Calu3 (cell line): ENCODE measurements around the gene LINC00305. TPM values are rescaled to one million over a fixed set of nuclear protein-coding genes. Genes with fewer than 3 reads are reported as not detected.

Experiments
- BruUV-seq: library from RNA; stranded (reverse); fragments of 400-500 nt; replicated peaks from 2 replicates; lab custom pipeline; 2021; lab: Mats Ljungman, UMichigan
- CTCF ChIA-PET: fragments of 300-600 bp; sonication (Branson Sonifier 250); formaldehyde crosslinking; loops from one replicate; lab custom pipeline; 2022; ENCODE audit warnings: antibody characterized with exemption; lab: Charles Lee
- DNase-seq: peaks from one replicate; pipeline ENCODE4 v3.0.0; 2022
- H3K27ac Mint-ChIP-seq: one replicate; pipeline ENCODE4 v1.8.0; 2022; ENCODE audit warnings: mixed read lengths; ENCODE audit not compliant: unreplicated experiment
- H3K27me3 Mint-ChIP-seq: one replicate; pipeline ENCODE4 v1.8.0; 2022; ENCODE audit warnings: mixed read lengths; ENCODE audit not compliant: unreplicated experiment
- H3K36me3 Mint-ChIP-seq: one replicate; pipeline ENCODE4 v1.8.0; 2022; ENCODE audit warnings: mild to moderate bottlenecking, moderate library complexity, mixed read lengths; ENCODE audit not compliant: insufficient read depth, unreplicated experiment
- H3K4me1 Mint-ChIP-seq: one replicate; pipeline ENCODE4 v1.8.0; 2022; ENCODE audit warnings: mild to moderate bottlenecking, low read depth, mixed read lengths; ENCODE audit not compliant: unreplicated experiment
- H3K4me3 Mint-ChIP-seq: one replicate; pipeline ENCODE4 v1.8.0; 2022; ENCODE audit warnings: mild to moderate bottlenecking, low read depth, moderate library complexity, mixed read lengths; ENCODE audit not compliant: unreplicated experiment
- H3K9me3 Mint-ChIP-seq: one replicate; pipeline ENCODE4 v1.8.0; 2022; ENCODE audit warnings: low read depth, mixed read lengths; ENCODE audit not compliant: unreplicated experiment
- CTCF ChIP-seq: fragments of 200-600 bp; IDR thresholded peaks from one replicate; pipeline ENCODE4 v1.8.0; 2022; ENCODE audit warnings: antibody characterized with exemption; ENCODE audit not compliant: unreplicated experiment
- intact Hi-C: fragments of 100-400 bp; cut with micrococcal nuclease; formaldehyde crosslinking; loops from one replicate; pipeline ENCODE4 v1.10.0; 2022; ENCODE audit not compliant: unreplicated experiment
- total RNA-seq: library from RNA; stranded (reverse); gene quantifications from 2 replicates; pipeline ENCODE4 v1.2.3, GENCODE V29; 2022

Gene LINC00305
- total RNA-seq, 1 experiment from 2014 or later: not detected

GRCh38 chr18:64180617-64181016, 31.7 kb upstream of the LINC00305 start:
- intact Hi-C loops: no loop called here
- no peaks in the 10 kb centered on the region for H3K36me3 Mint-ChIP-seq
- no peak for DNase-seq
- no TSS peak for BruUV-seq
- no peak overlapping the region for H3K27ac Mint-ChIP-seq
- H3K9me3 Mint-ChIP-seq: no peaks in the 10 kb centered on the region
- CTCF ChIA-PET: interaction anchor here (0.6 kb wide), 1 partner anchor 17 kb away, joined by 3 read pairs; no protein-coding TSS in a partner anchor
- peaks cover 14% of the 10 kb centered on the region for H3K27me3 Mint-ChIP-seq
- H3K4me3 Mint-ChIP-seq: no peak overlapping the region
- no peaks in the 10 kb centered on the region for H3K4me1 Mint-ChIP-seq
- no peak for TF ChIP-seq CTCF

GRCh38 chr18:64180171-64180570, 31.3 kb upstream of the LINC00305 start:
- no peak for TF ChIP-seq CTCF
- no TSS peak for BruUV-seq
- Mint-ChIP-seq H3K9me3 (no peaks in the 10 kb centered on the region), H3K4me1 (no peaks in the 10 kb centered on the region), H3K36me3 (no peaks in the 10 kb centered on the region), H3K27ac (no peak overlapping the region), H3K4me3 (no peak overlapping the region), H3K27me3 (peaks cover 14% of the 10 kb centered on the region)
- intact Hi-C loops: no loop called here
- no peak for DNase-seq
- CTCF ChIA-PET: interaction anchor here (0.6 kb wide), 1 partner anchor 17 kb away, joined by 3 read pairs; no protein-coding TSS in a partner anchor

- no peak for DNase-seq
- no peaks in the 10 kb centered on the region for H3K36me3 Mint-ChIP-seq
- no peaks in the 10 kb centered on the region for H3K9me3 Mint-ChIP-seq
- CTCF ChIA-PET: interaction anchor here (0.5 kb wide), 1 partner anchor 575 kb away, joined by 3 read pairs; no protein-coding TSS in a partner anchor
- no peak overlapping the region for H3K27ac Mint-ChIP-seq
- H3K27me3 Mint-ChIP-seq: peaks cover 14% of the 10 kb centered on the region
- no peak for TF ChIP-seq CTCF
- intact Hi-C loops: no loop called here
- BruUV-seq: no TSS peak
- no peak overlapping the region for H3K4me3 Mint-ChIP-seq
- H3K4me1 Mint-ChIP-seq: no peaks in the 10 kb centered on the region
Measured at GRCh38 chr18:64179556-64180080, 30.7 kb upstream of the LINC00305 start.

- H3K27me3 Mint-ChIP-seq: peaks cover 14% of the 10 kb centered on the region
- TF ChIP-seq CTCF: no peak
- intact Hi-C loops: no loop called here
- no peaks in the 10 kb centered on the region for H3K4me1 Mint-ChIP-seq
- no peaks in the 10 kb centered on the region for H3K36me3 Mint-ChIP-seq
- no TSS peak for BruUV-seq
- H3K27ac Mint-ChIP-seq: no peak overlapping the region
- no peak overlapping the region for H3K4me3 Mint-ChIP-seq
- DNase-seq: no peak
- CTCF ChIA-PET: no interaction called here
- no peaks in the 10 kb centered on the region for H3K9me3 Mint-ChIP-seq
Measured at GRCh38 chr18:64178860-64179259, 30.0 kb upstream of the LINC00305 start.
